Suprapubic skin (tissue), 4 donors: Measurements from ENCODE around the gene OR8B8.

ENCODE experiments used
- EP300 ChIP-seq: sonication (generic); formaldehyde crosslinking; IDR thresholded peaks from one replicate; pipeline ENCODE4 v1.6.1; 2017; ENCODE audit warnings: antibody characterized with exemption
- POLR2A ChIP-seq, 2 donors: fragments of 450-650 bp; IDR thresholded peaks; one replicate each; pipeline ENCODE4 v1.6.1; 2017; ENCODE audit warnings: antibody characterized with exemption in 2 of 2, mild to moderate bottlenecking in 2 of 2, moderate library complexity in 2 of 2
- POLR2AphosphoS5 ChIP-seq, 3 donors: sonication (generic); formaldehyde crosslinking; IDR thresholded peaks; one replicate each; pipeline ENCODE4 v1.6.1; 2017; ENCODE audit warnings: antibody characterized with exemption in 3 of 3
- TF ChIP-seq, protein P1 (sequence below), 2 donors: fragments of 200-600 bp in 1 of 2; fragments of 450-650 bp in 1 of 2; sonication (generic) in 1 of 2; IDR thresholded peaks; one replicate each; pipeline ENCODE4 v1.5.1; 2016 to 2019; ENCODE audit warnings: antibody characterized with exemption in 2 of 2, mild to moderate bottlenecking in 1 of 2, moderate library complexity in 1 of 2

DNA sequence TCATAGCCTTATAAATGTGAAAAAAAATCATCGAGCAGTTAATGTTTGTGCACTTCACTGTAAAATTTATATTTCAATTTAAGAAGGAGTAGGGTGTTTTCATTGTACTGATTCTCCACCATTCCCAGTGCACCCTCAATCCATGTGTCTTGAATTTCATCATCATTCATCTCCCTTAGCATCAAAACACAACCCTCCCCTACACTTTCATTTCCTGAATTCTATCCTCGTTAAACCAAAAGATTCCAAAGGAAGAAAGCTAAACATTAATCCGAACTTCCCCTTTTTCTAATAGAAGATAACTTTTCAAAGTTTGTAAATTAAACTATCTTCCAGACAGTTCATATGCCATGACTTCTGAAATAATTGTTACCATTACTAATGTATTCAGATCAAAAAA lies 34.1 kb upstream of the OR8B8 start:
- TF ChIP-seq POLR2A (IDR thresholded peaks at IDR 0.05) (no peak), EP300 (no peak), POLR2AphosphoS5 (IDR thresholded peaks at IDR 0.05) (no peak)
- TF ChIP-seq, protein P1, sequence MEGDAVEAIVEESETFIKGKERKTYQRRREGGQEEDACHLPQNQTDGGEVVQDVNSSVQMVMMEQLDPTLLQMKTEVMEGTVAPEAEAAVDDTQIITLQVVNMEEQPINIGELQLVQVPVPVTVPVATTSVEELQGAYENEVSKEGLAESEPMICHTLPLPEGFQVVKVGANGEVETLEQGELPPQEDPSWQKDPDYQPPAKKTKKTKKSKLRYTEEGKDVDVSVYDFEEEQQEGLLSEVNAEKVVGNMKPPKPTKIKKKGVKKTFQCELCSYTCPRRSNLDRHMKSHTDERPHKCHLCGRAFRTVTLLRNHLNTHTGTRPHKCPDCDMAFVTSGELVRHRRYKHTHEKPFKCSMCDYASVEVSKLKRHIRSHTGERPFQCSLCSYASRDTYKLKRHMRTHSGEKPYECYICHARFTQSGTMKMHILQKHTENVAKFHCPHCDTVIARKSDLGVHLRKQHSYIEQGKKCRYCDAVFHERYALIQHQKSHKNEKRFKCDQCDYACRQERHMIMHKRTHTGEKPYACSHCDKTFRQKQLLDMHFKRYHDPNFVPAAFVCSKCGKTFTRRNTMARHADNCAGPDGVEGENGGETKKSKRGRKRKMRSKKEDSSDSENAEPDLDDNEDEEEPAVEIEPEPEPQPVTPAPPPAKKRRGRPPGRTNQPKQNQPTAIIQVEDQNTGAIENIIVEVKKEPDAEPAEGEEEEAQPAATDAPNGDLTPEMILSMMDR (IDR thresholded peaks at IDR 0.05) = no peak
